Heart right ventricle (tissue), 16 donors: ENCODE results near the gene AP2B1. TPM values are rescaled to one million over a fixed set of nuclear protein-coding genes. Genes with fewer than 3 reads are reported as not detected.
A peak's percentile ranks its signal among the peaks of the same experiment; 100 is the strongest.

Source experiments
- ATAC-seq, 8 donors: fragments of 200-7000 bp; cut with Tn5 transposase; one replicate each; pipeline ENCODE4 v1.9.1; 2020; ENCODE audit warnings: mild to moderate bottlenecking in 8 of 8, moderate library complexity in 8 of 8, moderate number of reproducible peaks in 1 of 8
- DNase-seq, 2 donors: peaks; one replicate each; pipeline ENCODE4 v3.0.0-alpha.2; 2020
- H3K27ac ChIP-seq, 10 donors: fragments of 200-600 bp; sonication (generic) in 2 of 10; one replicate each; pipeline versions ENCODE4 v1.5.0 to v1.8.0; 2020 to 2022; ENCODE audit warnings: mild to moderate bottlenecking in 3 of 10
- H3K27me3 ChIP-seq, 7 donors: fragments of 200-600 bp; one replicate each; pipeline ENCODE4 v1.8.0; 2021 to 2022; ENCODE audit warnings: mild to moderate bottlenecking in 2 of 7
- H3K36me3 ChIP-seq, 9 donors: fragments of 200-600 bp; sonication (generic) in 1 of 9; one replicate each; pipeline versions ENCODE4 v1.5.0 to v1.8.0; 2020 to 2022; ENCODE audit warnings: mild to moderate bottlenecking in 2 of 9
- H3K4me1 ChIP-seq, 9 donors: fragments of 200-600 bp; sonication (generic) in 1 of 9; one replicate each; pipeline versions ENCODE4 v1.5.0 to v1.8.0; 2020 to 2022; ENCODE audit warnings: mild to moderate bottlenecking in 4 of 9
- H3K4me3 ChIP-seq, 10 donors: fragments of 200-600 bp; sonication (generic) in 2 of 10; one replicate each; pipeline versions ENCODE4 v1.5.0 to v1.8.0; 2020 to 2022; ENCODE audit warnings: mild to moderate bottlenecking in 7 of 10, moderate library complexity in 2 of 10
- H3K9me3 ChIP-seq, 11 donors: fragments of 200-600 bp in 10 of 11; sonication (generic) in 2 of 11; one replicate each; pipeline versions ENCODE4 v1.5.0 to v1.8.0; 2013 to 2022; ENCODE audit warnings: mild to moderate bottlenecking in 2 of 11, control low read depth in 1 of 11, moderate library complexity in 1 of 11
- CTCF ChIP-seq, 9 donors: fragments of 200-600 bp; sonication (generic) in 2 of 9; IDR thresholded peaks; one replicate each; pipeline versions ENCODE4 v1.5.0 to v1.8.0; 2021 to 2022; ENCODE audit warnings: antibody characterized with exemption in 9 of 9, mild to moderate bottlenecking in 5 of 9, moderate library complexity in 1 of 9
- WGBS, 2 donors: extraction: QIAGEN DNeasy Blood & Tissue Kit; methylation state at CpG; one replicate each; pipeline ENCODE4 v1.1.7; 2013; ENCODE audit warnings: inconsistent platforms in 1 of 2; 5-methylcytosine and 5-hydroxymethylcytosine counted together
- intact Hi-C, 10 donors: fragments of 100-400 bp; cut with DNase I; formaldehyde crosslinking; loops; one replicate each; pipeline versions ENCODE4 v1.11.1 to v1.14.2; 2022
- polyA plus RNA-seq, 2 donors: library from polyadenylated mRNA; stranded (reverse); fragments of 200-250 nt; gene quantifications; one replicate each; pipeline ENCODE4 v1.2.3, GENCODE V29; 2013
- total RNA-seq, 10 donors: library from RNA; stranded (reverse); fragmentation: NEBNext Ultra II Directional in 3 of 10; extraction: Animal tissue kit (Norgen Biotek cat#: 25700) in 3 of 10; gene quantifications; one replicate each; pipeline versions ENCODE4 v1.2.1 to v1.2.4, GENCODE V29; 2021 to 2023
- donor health status: Arrhythmogenic right ventricular cardiomyopathy.
- donor health status: ischemic (EF 13 %, LVEDD 7.1; RV severe dilation, severe dysfunction).
- donor health status: healthy with polysubstance abuse.
- donor health status: DM: no; HTN: yes; CAD: no.
- donor health status: DM: no; HTN: no; CAD: no.
- donor health status: ischemic (EF 25% LVEDD 6.9; RV normal size, moderate dysfunction).
- donor health status: ischemic (EF 25% LVEDD 5.7; RV mildly dilated, moderate dysfunction).
- donor health status: healthy.
- donor health status: DM: yes; HTN: yes; CAD: no.
- donor health status: Ischemic cardiomyopathy.
- donor health status: ischemic (EF 35%, LVEDD 5.7; RV mildly dilated, moderate dysfunction).
- donor health status: nonischemic (EF 11% LVEDD 7.7; RV severe dilation, severe dysfunction).
- donor health status: DM: yes; HTN: yes; CAD: no.
- donor health status: PGD.
- donor health status: ischemic (EF 29% LVEDD 5.4; RV normal size, mild dysfunction).
- donor health status: nonischemic (EF 23%, LVEDD 6.1; RV moderate dilation, normal function).

Gene AP2B1
- total and polyA plus RNA-seq, 12 donors, result 20.0 to 173 (median 129) TPM

- whole genome bisulfite sequencing, 2 donors, result 4 to 7% methylated on average over 23 to 41 of the region's 44 CpGs
- intact Hi-C loops, result loop anchor here in 1 of 10 donors (5.0 kb wide), 1 partner anchor 69 kb away; no protein-coding TSS in a partner anchor
- ATAC-seq (peak; percentile 78 to 87 (median 85)), DNase-seq (peak; percentile 48 to 65)
- H3K9me3 ChIP-seq, result no peaks in the 10 kb centered on the region
- no peak for TF ChIP-seq CTCF (IDR thresholded peaks at IDR 0.05)
- H3K4me1 ChIP-seq, result peaks cover 13 to 33% (median 20%) of the 10 kb centered on the region in 9 donors
- peaks cover 0 to 15% (median 0%) of the 10 kb centered on the region in 7 donors for H3K27me3 ChIP-seq
- H3K4me3 ChIP-seq, result peak within 1 kb of the TSS; percentile 22 to 77 (median 64)
- H3K36me3 ChIP-seq, result peaks cover 0 to 17% (median 0%) of the 10 kb centered on the region in 9 donors
- peak within 1 kb of the TSS in 6 of 10 donors; percentile 8 to 59 (median 26) for H3K27ac ChIP-seq
Observed at GRCh38 chr17:35731239-35731916, 144.3 kb downstream of the AP2B1 start, which contains the start of gene RASL10B. TSS of gene RASL10B (plus strand) at chr17:35731639. CDS start at chr17:35735185, 3,546 bp downstream.

DNA sequence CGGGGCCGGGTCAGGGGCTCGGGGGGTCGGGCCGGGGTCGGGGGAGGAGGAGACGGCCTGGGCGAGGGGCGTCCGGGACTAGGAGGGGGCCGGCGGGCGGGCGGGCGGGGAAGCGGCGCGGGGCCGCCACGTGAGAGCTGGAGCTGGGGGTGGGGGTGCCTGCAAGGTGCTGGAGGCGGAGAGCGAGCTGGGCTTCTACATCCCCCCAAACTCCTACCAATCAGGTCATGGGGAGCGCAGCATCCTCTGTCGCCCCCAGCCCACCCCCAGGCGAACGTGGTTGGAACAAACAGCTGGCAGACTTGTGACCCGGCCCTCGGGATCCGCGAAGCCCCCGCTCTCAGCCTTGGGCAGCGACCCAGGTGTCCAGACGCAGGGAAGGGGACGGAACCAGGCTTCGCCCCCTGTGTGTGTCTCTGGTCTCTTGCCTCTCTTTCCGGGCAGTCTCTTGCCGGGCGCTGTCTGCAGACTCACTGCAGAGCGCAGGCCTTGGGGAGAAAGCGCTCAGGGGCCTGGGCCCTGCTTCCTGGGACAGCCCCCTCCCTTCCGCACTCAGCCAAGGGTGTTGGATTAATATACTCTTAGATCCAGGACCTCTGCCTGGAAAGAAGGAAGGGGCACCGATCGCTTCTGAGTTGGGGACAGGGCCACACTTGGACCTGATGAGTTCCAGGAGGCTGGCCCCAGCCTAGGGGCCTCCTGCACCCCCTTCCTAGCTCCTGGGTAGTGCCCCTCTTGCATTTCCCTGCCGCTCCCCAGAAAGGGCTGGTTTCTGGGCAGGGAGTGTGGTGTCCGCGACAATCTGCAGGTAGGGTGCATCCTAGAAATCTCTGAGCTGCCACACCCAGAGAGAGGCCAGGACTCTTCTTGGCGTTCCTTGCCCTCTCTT lies 145.0 kb downstream of the AP2B1 start:
- Histone ChIP-seq H3K27me3 (peaks cover 0 to 15% (median 0%) of the 10 kb centered on the region in 7 donors), H3K4me3 (peak overlapping the region; percentile 22 to 77 (median 64)), H3K9me3 (no peaks in the 10 kb centered on the region), H3K27ac (peak overlapping the region in 5 of 10 donors; percentile 8 to 59 (median 32)), H3K36me3 (peaks cover 0 to 10% (median 0%) of the 10 kb centered on the region in 9 donors), H3K4me1 (peaks cover 7 to 25% (median 12%) of the 10 kb centered on the region in 9 donors)
- peak; percentile 31 to 48 (median 41) for ATAC-seq
- TF ChIP-seq CTCF (IDR thresholded peaks at IDR 0.05), result no peak
- 16% methylated on average over 28 to 47 of the region's 47 CpGs for WGBS, 2 donors
- intact Hi-C loops, result loop anchor here in 1 of 10 donors (5.0 kb wide), 1 partner anchor 70 kb away; no protein-coding TSS in a partner anchor
- DNase-seq, result no peak

DNA sequence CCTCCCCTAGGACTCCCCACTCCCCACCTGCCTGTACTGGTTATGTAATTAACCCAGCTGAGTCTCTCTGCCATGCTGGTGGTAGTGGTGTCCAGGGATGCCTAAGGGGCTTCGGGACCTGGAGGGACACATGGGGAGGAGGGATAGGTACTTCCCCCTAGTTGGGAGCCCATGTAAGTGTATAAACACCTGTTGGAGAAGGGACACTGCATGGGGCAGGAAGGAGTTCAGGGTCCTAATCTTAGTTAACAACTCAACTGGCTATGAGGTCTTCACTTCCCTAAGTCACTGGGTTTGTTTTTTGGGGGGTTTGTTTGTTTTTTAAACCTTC lies 145.6 kb downstream of the AP2B1 start:
- intact Hi-C loops, result loop anchor here in 1 of 10 donors (5.0 kb wide), 1 partner anchor 70 kb away; no protein-coding TSS in a partner anchor
- H3K4me1 ChIP-seq, result peaks cover 7 to 22% (median 11%) of the 10 kb centered on the region in 9 donors
- WGBS, 2 donors, result 61 to 76% methylated on average over 1 of the region's 1 CpG
- H3K4me3 ChIP-seq, result peak overlapping the region in 1 of 10 donors; percentile 69
- H3K36me3 ChIP-seq, result peaks cover 0 to 4% (median 0%) of the 10 kb centered on the region in 9 donors
- peaks cover 0 to 15% (median 0%) of the 10 kb centered on the region in 7 donors for H3K27me3 ChIP-seq
- H3K9me3 ChIP-seq, result no peaks in the 10 kb centered on the region
- peak in 1 of 8 donors; percentile 7 for ATAC-seq
- TF ChIP-seq CTCF (IDR thresholded peaks at IDR 0.05), result no peak
- no peak overlapping the region for H3K27ac ChIP-seq
- DNase-seq, result no peak

GRCh38 chr17:35733366-35733765 lies 146.2 kb downstream of the AP2B1 start:
- H3K27ac ChIP-seq, result no peak overlapping the region
- no peaks in the 10 kb centered on the region for H3K36me3 ChIP-seq
- intact Hi-C loops, result loop anchor here in 1 of 10 donors (5.0 kb wide), 1 partner anchor 71 kb away; no protein-coding TSS in a partner anchor
- H3K4me3 ChIP-seq, result no peak overlapping the region
- peaks cover 7 to 22% (median 11%) of the 10 kb centered on the region in 9 donors for H3K4me1 ChIP-seq
- ATAC-seq, result no peak
- DNase-seq, result no peak
- 88 to 91% methylated on average over 6 of the region's 6 CpGs for WGBS, 2 donors
- H3K9me3 ChIP-seq, result no peaks in the 10 kb centered on the region
- peaks cover 0 to 15% (median 0%) of the 10 kb centered on the region in 7 donors for H3K27me3 ChIP-seq
- no peak for TF ChIP-seq CTCF (IDR thresholded peaks at IDR 0.05)
